Measurements from ENCODE around the gene CAMK2G. TPM values are rescaled to one million over a fixed set of nuclear protein-coding genes. Genes with fewer than 3 reads are reported as not detected.

CAMK2G gene
- total RNA-seq, 1 donor from 2014 or later: 36.6 TPM

GRCh38 chr10:73894245-73894971, 20.1 kb upstream of the CAMK2G start:
- Histone ChIP-seq H3K4me3 (no peak overlapping the region), H3K79me2 (ENCODE audit: low read depth) (no peaks in the 10 kb centered on the region), H2AFZ (replicated peaks) (no peak overlapping the region), H3K9ac (no peak overlapping the region), H4K20me1 (ENCODE audit: low read depth) (no peaks in the 10 kb centered on the region), H3K4me2 (no peak overlapping the region), H3K27ac (no peak overlapping the region), H3K36me3 (no peaks in the 10 kb centered on the region), H3K27me3 (no peaks in the 10 kb centered on the region), H3F3A (ENCODE audit: low read depth) (no peaks in the 10 kb centered on the region), H3K4me1 (no peaks in the 10 kb centered on the region), H3K9me3 (ENCODE audit: low read depth) (no peaks in the 10 kb centered on the region)
- H3K36me3 Mint-ChIP-seq: no peaks in the 10 kb centered on the region
- DNase-seq (ENCODE audit: low spot score): no peak
- H3K27me3 Mint-ChIP-seq (ENCODE audit: insufficient read depth, low read depth): peaks cover 8% of the 10 kb centered on the region
- H3K4me1 Mint-ChIP-seq: peaks cover 3% of the 10 kb centered on the region
- no peak overlapping the region for H3K4me3 Mint-ChIP-seq
- no peaks in the 10 kb centered on the region for H3K9me3 Mint-ChIP-seq
- H3K27ac Mint-ChIP-seq: no peak overlapping the region
- TF ChIP-seq CTCF (IDR thresholded peaks at IDR 0.05) (no peak), EZH2 (IDR thresholded peaks at IDR 0.05) (no peak), EZH2phosphoT487 (IDR thresholded peaks at IDR 0.05) (no peak)

- Histone ChIP-seq H3K27me3 (no peaks in the 10 kb centered on the region), H3K9me3 (ENCODE audit: low read depth) (no peaks in the 10 kb centered on the region), H3K4me3 (no peak overlapping the region), H3K9ac (no peak overlapping the region), H3F3A (ENCODE audit: low read depth) (no peaks in the 10 kb centered on the region), H3K4me1 (no peaks in the 10 kb centered on the region), H3K27ac (no peak overlapping the region), H2AFZ (replicated peaks) (no peak overlapping the region), H3K79me2 (ENCODE audit: low read depth) (no peaks in the 10 kb centered on the region), H4K20me1 (ENCODE audit: low read depth) (no peaks in the 10 kb centered on the region), H3K4me2 (no peak overlapping the region), H3K36me3 (no peaks in the 10 kb centered on the region)
- H3K27me3 Mint-ChIP-seq (ENCODE audit: insufficient read depth, low read depth): peaks cover 2% of the 10 kb centered on the region
- TF ChIP-seq CTCF (IDR thresholded peaks at IDR 0.05) (no peak), EZH2 (IDR thresholded peaks at IDR 0.05) (no peak), EZH2phosphoT487 (IDR thresholded peaks at IDR 0.05) (no peak)
- no peak overlapping the region for H3K4me3 Mint-ChIP-seq
- no peaks in the 10 kb centered on the region for H3K36me3 Mint-ChIP-seq
- peaks cover 3% of the 10 kb centered on the region for H3K4me1 Mint-ChIP-seq
- no peaks in the 10 kb centered on the region for H3K9me3 Mint-ChIP-seq
- no peak overlapping the region for H3K27ac Mint-ChIP-seq
- no peak for DNase-seq (ENCODE audit: low spot score)
These were observed 19.1 kb upstream of the CAMK2G start for GRCh38 chr10:73893426-73893825.

- no peak overlapping the region for H2AFZ ChIP-seq (replicated peaks)
- Mint-ChIP-seq H3K27ac (no peak overlapping the region), H3K36me3 (no peaks in the 10 kb centered on the region), H3K4me3 (no peak overlapping the region), H3K27me3 (ENCODE audit: insufficient read depth, low read depth) (peaks cover 2% of the 10 kb centered on the region), H3K9me3 (no peaks in the 10 kb centered on the region), H3K4me1 (peaks cover 3% of the 10 kb centered on the region)
- H3F3A ChIP-seq (ENCODE audit: low read depth): no peaks in the 10 kb centered on the region
- H3K4me1 ChIP-seq: no peaks in the 10 kb centered on the region
- no peak overlapping the region for H3K4me2 ChIP-seq
- no peak for DNase-seq (ENCODE audit: low spot score)
- H3K4me3 ChIP-seq: no peak overlapping the region
- H3K36me3 ChIP-seq: no peaks in the 10 kb centered on the region
- TF ChIP-seq EZH2phosphoT487 (IDR thresholded peaks at IDR 0.05) (no peak), CTCF (IDR thresholded peaks at IDR 0.05) (no peak), EZH2 (IDR thresholded peaks at IDR 0.05) (no peak)
- H3K79me2 ChIP-seq (ENCODE audit: low read depth): no peaks in the 10 kb centered on the region
- H4K20me1 ChIP-seq (ENCODE audit: low read depth): no peaks in the 10 kb centered on the region
- H3K9ac ChIP-seq: no peak overlapping the region
- H3K27me3 ChIP-seq: no peaks in the 10 kb centered on the region
- no peaks in the 10 kb centered on the region for H3K9me3 ChIP-seq (ENCODE audit: low read depth)
- no peak overlapping the region for H3K27ac ChIP-seq
These were observed 18.1 kb upstream of the CAMK2G start for GRCh38 chr10:73892310-73893030.

All from neural progenitor cell (in vitro differentiated cells).